MG63 (cell line): ENCODE data around the gene PTRH1. TPM values are rescaled to one million over a fixed set of nuclear protein-coding genes. Genes with fewer than 3 reads are reported as not detected.

Experiments used
- DNase-seq: peaks from one replicate; pipeline ENCODE4 v3.0.0-alpha.2; 2020
- H3K27me3 ChIP-seq: fragments of 250-450 bp; sonication (Bioruptor Pico); 2 replicates; pipeline ENCODE4 v1.5.1; 2020; ENCODE audit warnings: mild to moderate bottlenecking, moderate library complexity
- H3K36me3 ChIP-seq: fragments of 250-450 bp; sonication (Bioruptor Pico); 2 replicates; pipeline ENCODE4 v1.5.1; 2020; ENCODE audit warnings: mild to moderate bottlenecking, moderate library complexity
- H3K4me3 ChIP-seq: fragments of 250-450 bp; sonication (Bioruptor Pico); 2 replicates; pipeline ENCODE4 v1.5.1; 2020; ENCODE audit warnings: mild to moderate bottlenecking, moderate library complexity
- H3K9me3 ChIP-seq: fragments of 250-450 bp; sonication (Bioruptor Pico); 2 replicates; pipeline ENCODE4 v1.5.1; 2020; ENCODE audit warnings: mild to moderate bottlenecking, moderate library complexity
- total RNA-seq: library from RNA; depleted of rRNA; stranded (reverse); fragments of >200 nt; shearing (Covaris generic); gene quantifications from 2 replicates; pipeline ENCODE4 v1.2.3, GENCODE V29; 2014; ENCODE audit warnings: low replicate concordance

Gene PTRH1
- total RNA-seq, 1 experiment from 2014 or later, result 26.7 TPM

DNA sequence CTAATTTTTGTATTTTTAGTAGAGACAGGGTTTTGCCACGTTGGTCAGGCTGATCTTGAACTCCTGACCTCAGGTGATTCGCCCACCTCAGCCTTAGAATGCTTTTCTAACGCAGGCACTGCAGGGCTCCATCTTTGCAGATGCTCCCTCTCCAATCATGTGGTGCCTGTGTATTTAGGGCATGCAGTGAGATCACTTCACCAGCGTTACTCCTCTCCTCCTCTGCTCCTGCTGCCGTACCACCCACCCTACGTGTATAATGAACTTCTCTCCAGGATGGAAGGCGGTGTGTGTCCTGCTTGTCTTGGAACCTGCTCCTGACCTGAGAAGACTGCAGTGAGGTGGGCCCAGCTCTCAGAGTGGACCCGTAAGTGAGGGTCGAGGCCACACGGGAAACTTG lies 22.3 kb downstream of the PTRH1 start:
- no peaks in the 10 kb centered on the region for H3K9me3 ChIP-seq
- no peaks in the 10 kb centered on the region for H3K27me3 ChIP-seq
- no peak overlapping the region for H3K4me3 ChIP-seq
- peaks cover 2% of the 10 kb centered on the region; the same call in 1 of the 2 replicates for H3K36me3 ChIP-seq
- no peak for DNase-seq

DNA sequence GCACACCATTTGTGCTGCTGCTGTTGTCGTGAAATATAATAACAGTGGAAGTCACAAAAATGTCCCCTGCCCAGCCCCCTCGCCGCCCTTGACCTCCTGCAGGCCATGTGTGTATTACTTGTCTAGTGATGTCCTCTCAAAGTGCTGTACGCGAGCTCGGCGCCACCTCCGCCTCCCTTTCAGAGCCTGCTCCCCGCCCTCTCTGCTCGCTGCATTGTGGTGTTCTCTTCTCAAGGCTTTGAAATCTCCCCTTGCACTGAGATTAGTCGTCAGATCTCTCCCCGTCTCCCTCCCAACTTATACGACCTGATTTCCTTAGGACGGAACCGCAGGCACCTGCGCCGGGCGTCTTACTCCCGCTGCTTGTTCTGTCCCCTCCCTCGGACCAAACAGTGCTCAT lies 23.4 kb downstream of the PTRH1 start:
- no peak for DNase-seq
- H3K4me3 ChIP-seq, result no peak overlapping the region
- peaks cover 2% of the 10 kb centered on the region; the same call in 1 of the 2 replicates for H3K36me3 ChIP-seq
- H3K9me3 ChIP-seq, result no peaks in the 10 kb centered on the region
- H3K27me3 ChIP-seq, result no peaks in the 10 kb centered on the region

DNA sequence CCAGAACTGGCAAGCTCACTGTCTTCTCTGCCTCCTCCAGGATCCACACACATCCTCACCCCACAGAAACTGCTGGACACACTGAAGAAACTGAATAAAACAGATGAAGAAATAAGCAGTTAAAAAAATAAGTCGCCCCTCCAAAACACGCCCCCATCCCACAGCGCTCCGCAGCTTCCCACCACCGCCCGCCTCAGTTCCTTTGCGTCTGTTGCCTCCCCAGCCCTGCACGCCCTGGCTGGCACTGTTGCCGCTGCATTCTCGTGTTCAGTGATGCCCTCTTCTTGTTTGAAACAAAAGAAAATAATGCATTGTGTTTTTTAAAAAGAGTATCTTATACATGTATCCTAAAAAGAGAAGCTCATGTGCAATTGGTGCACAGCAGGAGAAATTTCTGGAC lies 24.7 kb downstream of the PTRH1 start:
- DNase-seq, result no peak
- Histone ChIP-seq H3K27me3 (no peaks in the 10 kb centered on the region), H3K9me3 (no peaks in the 10 kb centered on the region)

DNA sequence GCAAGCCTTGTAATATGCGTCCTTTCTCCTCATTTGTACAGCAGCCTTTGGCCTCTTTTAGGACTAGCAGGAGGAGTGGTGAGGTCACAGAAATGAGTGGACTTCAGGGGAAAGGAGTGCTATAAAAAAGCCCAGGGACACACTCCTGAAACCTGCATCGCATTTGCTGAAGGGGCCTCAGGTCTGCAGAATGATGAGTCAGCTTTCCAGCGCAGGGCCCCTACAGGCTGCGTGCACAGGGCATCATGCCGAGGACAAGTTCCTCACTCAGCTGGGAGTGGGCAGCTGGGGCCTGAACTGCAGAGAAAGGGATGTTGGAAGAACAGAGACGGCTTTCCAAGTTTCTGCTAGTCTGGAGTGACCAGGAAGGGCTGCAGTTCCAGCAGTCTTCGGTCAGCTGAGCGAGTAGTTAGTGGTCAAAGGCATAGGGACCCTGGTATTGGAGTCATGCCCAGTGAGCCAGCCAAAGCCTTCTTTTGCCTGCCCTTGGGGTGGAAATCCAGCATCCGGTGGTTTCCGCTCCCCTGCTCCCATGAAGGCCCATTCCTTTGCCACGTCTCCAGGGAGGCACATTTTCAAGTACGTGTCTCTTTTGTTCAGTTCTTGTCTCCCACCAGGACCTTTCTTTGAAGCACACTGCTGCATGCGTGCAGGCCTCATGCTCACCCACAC lies 26.0 kb downstream of the PTRH1 start:
- H3K36me3 ChIP-seq, result peaks cover 2% of the 10 kb centered on the region; the same call in 1 of the 2 replicates
- no peak for DNase-seq
- no peaks in the 10 kb centered on the region for H3K27me3 ChIP-seq
- H3K9me3 ChIP-seq, result no peaks in the 10 kb centered on the region
- no peak overlapping the region for H3K4me3 ChIP-seq

More for the DNA sequence above, 24.7 kb downstream of the PTRH1 start:
- H3K4me3 ChIP-seq, result no peak overlapping the region
- H3K36me3 ChIP-seq, result peaks cover 2% of the 10 kb centered on the region; the same call in 1 of the 2 replicates

DNA sequence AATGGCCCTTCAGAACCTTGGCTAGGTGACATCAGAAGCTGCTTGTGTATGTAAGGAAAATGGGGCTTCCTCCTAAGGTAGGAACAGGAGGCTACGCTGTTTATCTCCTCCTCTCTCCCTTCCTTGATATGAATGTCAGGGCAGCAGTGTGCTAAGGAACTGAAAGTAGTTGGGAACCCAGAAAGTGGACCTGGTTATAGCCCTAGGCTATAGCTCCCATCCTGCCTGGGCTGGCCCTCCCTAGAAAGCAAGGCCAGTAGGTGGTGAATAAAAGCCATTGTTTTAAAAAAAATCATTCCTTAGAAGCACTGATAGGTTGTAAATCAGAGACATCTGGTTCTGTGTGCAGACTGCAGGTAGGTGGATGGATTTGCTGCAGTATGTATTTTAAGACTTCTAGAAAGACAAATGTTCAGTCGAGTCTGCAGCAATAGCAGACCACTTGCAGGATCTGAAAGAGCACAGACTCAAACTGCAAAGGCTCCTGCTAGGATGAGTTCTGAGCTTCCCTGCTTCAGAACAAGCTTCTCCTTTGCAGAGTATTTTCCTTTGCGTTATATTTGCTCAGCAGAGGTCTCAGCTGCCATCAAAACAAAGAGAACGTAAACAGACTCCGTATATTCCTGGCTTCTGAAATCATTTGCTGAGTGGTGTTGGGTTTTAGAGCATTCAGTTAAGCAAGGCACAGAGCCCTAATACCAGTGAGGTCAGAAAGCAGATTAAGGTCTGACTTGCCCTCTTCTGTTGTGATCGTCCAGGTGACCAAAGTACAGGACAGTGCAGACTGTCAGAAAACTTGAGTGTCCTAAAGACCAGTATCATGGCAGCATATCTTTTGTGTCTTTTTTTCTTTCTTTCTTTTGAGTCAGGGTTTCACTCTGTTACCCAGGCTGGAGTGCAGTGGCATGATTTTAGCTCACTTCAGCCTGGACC lies 28.7 kb downstream of the PTRH1 start:
- no peak overlapping the region for H3K4me3 ChIP-seq
- H3K27me3 ChIP-seq, result no peaks in the 10 kb centered on the region
- peaks cover 2% of the 10 kb centered on the region; the same call in 1 of the 2 replicates for H3K36me3 ChIP-seq
- no peaks in the 10 kb centered on the region for H3K9me3 ChIP-seq
- no peak for DNase-seq

DNA sequence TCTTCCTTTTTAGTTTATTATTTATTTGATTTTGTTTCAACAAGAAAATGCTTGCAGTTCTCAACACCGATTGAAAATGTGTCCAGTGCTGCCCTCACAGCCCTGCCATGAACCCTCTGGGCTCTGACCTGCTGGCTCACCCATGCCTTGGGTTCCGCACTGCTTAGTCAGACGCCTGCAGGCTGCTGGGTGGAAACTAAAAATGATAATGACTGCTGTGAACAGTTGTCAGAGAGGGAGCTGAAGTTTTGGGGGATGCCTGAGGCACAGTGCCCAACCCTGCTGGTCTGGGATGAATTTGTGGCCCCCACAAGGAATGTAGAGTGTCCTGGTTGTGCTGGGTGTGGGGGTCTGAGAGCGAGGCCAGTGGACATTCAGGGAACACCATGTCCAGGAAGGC lies 30.9 kb downstream of the PTRH1 start:
- H3K36me3 ChIP-seq, result no peaks in the 10 kb centered on the region; the same call in 1 of the 2 replicates
- H3K9me3 ChIP-seq, result no peaks in the 10 kb centered on the region
- H3K4me3 ChIP-seq, result no peak overlapping the region
- H3K27me3 ChIP-seq, result no peaks in the 10 kb centered on the region
- peak; percentile 72 for DNase-seq

DNA sequence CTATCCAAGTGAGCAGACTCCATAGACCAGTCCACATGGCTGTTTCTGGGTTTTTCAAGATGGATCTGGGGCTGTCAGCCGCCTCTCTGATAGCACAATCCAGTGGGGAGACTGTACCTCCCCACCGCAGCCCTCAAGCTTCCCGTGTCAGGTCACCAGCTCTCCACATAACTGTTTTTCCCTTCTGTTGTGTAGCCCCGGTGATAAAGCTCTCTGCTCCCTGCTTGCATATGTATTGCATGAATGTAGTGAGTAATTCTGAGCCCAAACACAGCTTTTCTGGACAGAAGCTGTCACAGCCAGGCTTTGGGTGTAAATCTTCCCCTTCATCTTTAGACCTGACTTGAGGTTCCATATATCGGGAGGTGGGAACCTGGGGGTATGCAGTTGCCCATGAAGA lies 31.7 kb downstream of the PTRH1 start:
- H3K4me3 ChIP-seq, result no peak overlapping the region
- no peaks in the 10 kb centered on the region for H3K9me3 ChIP-seq
- no peaks in the 10 kb centered on the region; the same call in 1 of the 2 replicates for H3K36me3 ChIP-seq
- DNase-seq, result no peak
- H3K27me3 ChIP-seq, result no peaks in the 10 kb centered on the region

DNA sequence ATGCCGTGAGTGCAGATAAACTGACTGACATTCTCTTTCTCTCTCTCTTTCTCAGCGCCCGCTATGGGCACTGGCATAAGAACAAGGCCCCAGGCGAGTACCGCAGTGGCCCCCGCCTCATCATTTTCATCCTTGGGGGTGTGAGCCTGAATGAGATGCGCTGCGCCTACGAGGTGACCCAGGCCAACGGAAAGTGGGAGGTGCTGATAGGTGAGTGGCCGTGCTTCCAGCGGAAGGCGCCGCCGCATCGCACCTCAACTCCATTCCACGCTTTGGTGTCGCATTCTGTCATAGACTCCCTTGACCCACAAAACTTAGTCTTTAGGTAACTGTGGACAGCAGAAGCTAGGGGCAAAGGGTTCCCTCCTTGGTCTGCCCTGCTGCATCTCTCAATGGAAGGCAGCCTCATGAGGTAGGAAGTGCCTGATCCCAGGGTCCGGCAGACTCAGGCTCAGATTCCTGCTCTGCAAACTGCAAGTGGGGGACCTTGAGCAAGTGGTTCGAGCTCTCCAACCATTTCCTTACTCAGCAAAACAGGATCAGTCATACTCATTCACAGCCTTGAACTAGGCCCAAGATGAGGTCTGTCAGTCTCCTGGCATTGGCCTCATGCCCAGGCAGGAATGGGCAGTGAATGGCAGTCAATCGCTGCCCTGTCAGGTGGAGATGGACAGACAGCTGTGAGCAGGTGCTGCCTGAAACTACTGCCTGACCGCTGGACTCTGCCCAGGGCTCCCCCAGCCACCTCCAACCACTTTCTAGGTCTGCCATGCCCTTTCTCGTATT lies 32.9 kb downstream of the PTRH1 start:
- Histone ChIP-seq H3K36me3 (no peaks in the 10 kb centered on the region; the same call in 1 of the 2 replicates), H3K9me3 (no peaks in the 10 kb centered on the region), H3K27me3 (no peaks in the 10 kb centered on the region), H3K4me3 (no peak overlapping the region)
- DNase-seq, result peak; percentile 35

DNA sequence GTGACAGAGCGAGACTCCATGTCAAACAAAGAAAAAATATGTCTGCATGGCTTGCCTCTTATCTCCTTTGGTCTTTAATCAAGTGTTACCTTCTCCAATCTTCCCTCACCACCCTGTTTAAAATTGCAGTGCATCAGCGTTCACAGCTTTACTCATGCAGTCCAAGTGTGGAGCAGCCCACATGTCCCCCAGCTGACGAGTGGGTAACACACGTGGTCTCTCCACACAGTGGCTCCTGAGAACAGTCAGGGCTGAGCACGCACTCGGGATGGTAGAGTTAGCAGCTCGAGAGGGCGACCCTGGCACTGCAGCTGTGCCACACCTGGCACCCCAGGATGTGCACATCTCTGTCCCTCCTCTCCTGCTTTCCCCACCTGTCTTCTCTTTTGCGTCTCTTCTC lies 34.6 kb downstream of the PTRH1 start:
- no peaks in the 10 kb centered on the region for H3K27me3 ChIP-seq
- H3K36me3 ChIP-seq, result no peaks in the 10 kb centered on the region; the same call in 1 of the 2 replicates
- no peak for DNase-seq
- no peaks in the 10 kb centered on the region for H3K9me3 ChIP-seq
- no peak overlapping the region for H3K4me3 ChIP-seq

DNA sequence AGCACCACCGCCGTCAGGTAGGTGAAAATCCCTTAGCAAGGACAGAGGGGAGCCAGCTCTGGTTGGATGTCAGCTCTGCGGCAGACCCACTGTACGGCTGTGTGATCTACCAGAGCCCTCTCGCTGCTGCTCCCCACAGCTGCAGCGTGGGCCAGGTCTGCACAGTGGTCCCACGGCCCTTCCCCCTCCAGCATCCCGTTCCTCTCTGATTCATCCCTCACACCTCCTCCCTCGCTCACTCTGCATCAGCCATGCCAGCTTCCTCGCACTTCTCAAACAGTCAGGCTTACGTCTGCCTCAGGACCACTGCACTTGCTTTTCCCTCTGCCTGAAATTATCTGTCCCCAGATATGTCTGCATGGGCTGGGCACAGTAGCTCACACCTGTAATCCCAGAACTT lies 35.2 kb downstream of the PTRH1 start:
- no peaks in the 10 kb centered on the region for H3K27me3 ChIP-seq
- DNase-seq, result no peak
- no peaks in the 10 kb centered on the region; the same call in 1 of the 2 replicates for H3K36me3 ChIP-seq
- H3K4me3 ChIP-seq, result no peak overlapping the region
- no peaks in the 10 kb centered on the region for H3K9me3 ChIP-seq

DNA sequence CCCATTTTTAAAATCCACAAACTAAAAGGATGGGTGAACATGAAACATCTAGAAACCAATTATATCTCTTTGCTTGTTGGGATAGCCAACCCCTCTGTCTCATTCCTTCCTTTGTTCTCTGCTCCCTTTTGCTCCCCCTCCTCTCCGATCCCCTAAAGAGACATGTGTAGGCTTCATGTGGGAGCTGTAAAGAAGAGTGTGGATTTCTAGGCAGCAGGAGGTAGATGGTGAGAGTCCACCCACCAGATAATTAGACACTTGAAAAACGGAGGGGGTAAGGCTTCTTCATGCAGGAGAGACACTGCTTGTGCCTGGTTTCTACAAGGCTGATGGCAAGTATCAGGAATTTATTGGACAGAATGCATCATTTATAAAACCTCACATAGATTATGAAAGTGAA lies 36.0 kb downstream of the PTRH1 start:
- no peak for DNase-seq
- Histone ChIP-seq H3K9me3 (no peaks in the 10 kb centered on the region), H3K36me3 (no peaks in the 10 kb centered on the region; the same call in 1 of the 2 replicates), H3K27me3 (no peaks in the 10 kb centered on the region), H3K4me3 (no peak overlapping the region)

DNA sequence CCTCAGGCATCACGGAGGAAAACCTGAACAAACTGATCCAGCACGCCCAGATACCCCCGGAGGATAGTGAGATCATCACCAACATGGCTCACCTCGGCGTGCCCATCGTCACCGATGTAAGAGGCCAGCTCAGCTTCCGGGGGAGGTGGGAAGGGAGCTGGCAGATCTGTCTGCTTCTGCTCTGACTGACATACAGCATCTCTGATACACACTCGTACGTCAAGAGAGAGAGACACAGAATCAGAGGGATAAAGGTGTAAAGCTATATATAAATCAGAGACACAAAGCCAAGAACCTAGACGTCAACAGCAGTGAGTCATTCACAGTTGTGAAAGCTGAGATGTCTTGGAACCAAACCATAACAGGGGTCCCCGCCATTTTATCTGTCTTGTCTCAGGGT lies 38.8 kb downstream of the PTRH1 start:
- Histone ChIP-seq H3K9me3 (no peaks in the 10 kb centered on the region), H3K27me3 (no peaks in the 10 kb centered on the region), H3K36me3 (no peaks in the 10 kb centered on the region), H3K4me3 (no peak overlapping the region)
- DNase-seq, result no peak

DNA sequence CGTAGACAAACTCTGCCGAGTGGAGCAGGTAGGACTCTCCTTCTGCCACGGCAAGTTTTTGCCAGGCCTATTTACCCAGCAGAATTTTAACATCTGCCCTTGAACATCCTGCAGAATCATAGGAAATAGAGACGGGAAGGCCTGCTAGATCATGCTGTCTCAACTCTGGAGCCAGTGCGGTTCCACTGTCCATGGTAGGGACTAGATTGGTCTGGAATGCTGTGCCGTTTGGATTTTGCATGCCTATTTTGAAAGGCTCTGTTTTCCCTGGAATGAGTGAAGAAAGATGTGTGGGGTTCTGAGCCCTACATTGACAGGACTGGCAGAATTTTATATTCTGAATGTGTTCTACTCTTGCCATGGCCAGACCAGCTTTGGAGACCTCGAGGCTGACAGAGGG lies 42.2 kb downstream of the PTRH1 start:
- Histone ChIP-seq H3K9me3 (no peaks in the 10 kb centered on the region), H3K27me3 (no peaks in the 10 kb centered on the region), H3K4me3 (no peak overlapping the region), H3K36me3 (no peaks in the 10 kb centered on the region)
- DNase-seq, result no peak

DNA sequence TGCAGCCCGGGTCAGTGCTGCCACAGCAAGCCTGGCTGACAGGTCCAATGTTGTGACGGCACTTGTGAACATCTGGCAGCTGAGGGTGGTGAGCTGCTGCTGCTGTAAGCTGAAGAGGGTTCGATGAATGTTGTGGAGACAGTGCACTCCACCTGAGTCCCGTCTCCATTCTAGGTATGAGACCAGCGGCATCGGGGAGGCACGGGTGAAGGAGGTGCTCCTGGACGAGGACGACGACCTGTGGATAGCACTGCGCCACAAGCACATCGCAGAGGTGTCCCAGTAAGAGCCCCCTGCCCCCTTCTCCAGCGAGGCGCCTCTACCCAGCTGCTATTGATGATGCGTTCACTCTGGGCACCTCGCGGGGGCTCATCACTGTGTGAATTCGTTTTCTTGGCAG lies 47.6 kb downstream of the PTRH1 start:
- no peaks in the 10 kb centered on the region for H3K27me3 ChIP-seq
- H3K36me3 ChIP-seq, result no peaks in the 10 kb centered on the region
- no peak for DNase-seq
- H3K4me3 ChIP-seq, result no peak overlapping the region
- H3K9me3 ChIP-seq, result no peaks in the 10 kb centered on the region

DNA sequence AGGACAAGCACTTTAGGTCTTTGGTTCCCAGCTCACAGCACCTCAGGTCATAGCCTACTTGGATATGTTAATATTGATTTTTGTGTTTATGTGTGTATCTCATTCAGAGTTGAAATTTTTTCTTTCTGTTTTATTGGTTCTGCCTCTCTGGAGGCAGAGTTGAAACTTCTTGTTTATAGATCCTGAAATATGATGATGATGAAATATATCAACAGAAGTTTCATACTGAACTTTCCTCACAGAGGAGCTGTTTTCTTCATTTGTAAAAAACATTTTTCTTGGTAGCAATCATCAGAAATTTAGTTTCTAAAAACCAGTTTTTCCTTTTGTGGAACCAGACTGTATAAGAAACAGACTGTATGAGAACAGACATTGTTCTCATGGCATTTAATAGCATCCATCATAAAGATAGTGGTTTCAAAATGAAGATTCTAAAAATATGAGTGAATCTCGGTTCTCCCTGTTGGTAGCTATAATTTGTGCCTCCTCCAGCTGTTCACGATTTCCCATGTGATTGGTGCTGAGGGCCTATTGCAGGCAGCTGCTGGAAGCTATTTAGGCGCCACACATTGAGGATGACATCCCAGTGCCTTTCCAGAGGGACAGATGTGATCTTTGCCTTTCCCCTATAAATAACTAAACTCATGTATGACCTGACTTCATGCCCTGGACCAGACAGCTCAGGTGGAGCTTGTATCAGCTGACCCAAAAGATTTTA lies 48.2 kb downstream of the PTRH1 start:
- Histone ChIP-seq H3K9me3 (no peaks in the 10 kb centered on the region), H3K27me3 (no peaks in the 10 kb centered on the region), H3K4me3 (no peak overlapping the region), H3K36me3 (no peaks in the 10 kb centered on the region)
- DNase-seq, result no peak
